Right lobe of liver (tissue), 4 donors: ENCODE results near the gene C1orf74.

ENCODE experiments used
- CTCF ChIP-seq, 4 donors: fragments of 200-600 bp in 3 of 4; fragments of 450-650 bp in 1 of 4; IDR thresholded peaks; one replicate each; pipeline versions ENCODE4 v1.5.1 to v1.8.0; 2016 to 2022; ENCODE audit warnings: antibody characterized with exemption in 4 of 4, mild to moderate bottlenecking in 2 of 4
- POLR2A ChIP-seq: fragments of 450-650 bp; IDR thresholded peaks from one replicate; pipeline ENCODE4 v1.6.1; 2017; ENCODE audit warnings: antibody characterized with exemption, mild to moderate bottlenecking
- donor health status: DM: no; HTN: no; CAD: no.
- donor health status: DM: no; HTN: no; CAD: no.
- donor health status: DM: no; HTN: yes; CAD: no.

GRCh38 chr1:209738270-209738669 lies 46.1 kb downstream of the C1orf74 start:
- no peak for TF ChIP-seq POLR2A
- no peak for TF ChIP-seq CTCF (IDR thresholded peaks at IDR 0.05)
